ENCODE results near the gene SMG7.

The SMG7 gene

DNA sequence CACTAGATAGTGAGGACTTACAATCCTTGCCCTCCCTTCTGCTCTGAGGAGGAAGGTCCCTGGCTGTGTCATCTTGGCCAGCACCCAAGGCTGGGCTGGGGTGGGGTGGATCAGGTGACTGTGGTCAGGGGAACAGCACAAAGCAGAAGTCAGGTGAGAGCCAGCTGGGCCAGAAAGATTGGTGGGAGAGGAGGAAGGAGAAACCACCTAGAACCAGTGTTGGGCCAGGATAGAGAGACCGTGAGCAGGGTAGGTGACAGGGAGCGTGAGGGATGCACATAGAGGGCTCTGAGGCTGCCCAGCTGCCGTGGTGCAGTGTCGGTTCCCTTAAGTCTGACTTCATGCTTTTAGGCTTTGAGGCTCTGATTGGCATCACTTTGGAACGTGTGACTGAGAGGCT is 95.3 kb downstream of the SMG7 start:
- no peak overlapping the region for H3K4me3 ChIP-seq (ENCODE audit: low read depth, low read length)

DNA sequence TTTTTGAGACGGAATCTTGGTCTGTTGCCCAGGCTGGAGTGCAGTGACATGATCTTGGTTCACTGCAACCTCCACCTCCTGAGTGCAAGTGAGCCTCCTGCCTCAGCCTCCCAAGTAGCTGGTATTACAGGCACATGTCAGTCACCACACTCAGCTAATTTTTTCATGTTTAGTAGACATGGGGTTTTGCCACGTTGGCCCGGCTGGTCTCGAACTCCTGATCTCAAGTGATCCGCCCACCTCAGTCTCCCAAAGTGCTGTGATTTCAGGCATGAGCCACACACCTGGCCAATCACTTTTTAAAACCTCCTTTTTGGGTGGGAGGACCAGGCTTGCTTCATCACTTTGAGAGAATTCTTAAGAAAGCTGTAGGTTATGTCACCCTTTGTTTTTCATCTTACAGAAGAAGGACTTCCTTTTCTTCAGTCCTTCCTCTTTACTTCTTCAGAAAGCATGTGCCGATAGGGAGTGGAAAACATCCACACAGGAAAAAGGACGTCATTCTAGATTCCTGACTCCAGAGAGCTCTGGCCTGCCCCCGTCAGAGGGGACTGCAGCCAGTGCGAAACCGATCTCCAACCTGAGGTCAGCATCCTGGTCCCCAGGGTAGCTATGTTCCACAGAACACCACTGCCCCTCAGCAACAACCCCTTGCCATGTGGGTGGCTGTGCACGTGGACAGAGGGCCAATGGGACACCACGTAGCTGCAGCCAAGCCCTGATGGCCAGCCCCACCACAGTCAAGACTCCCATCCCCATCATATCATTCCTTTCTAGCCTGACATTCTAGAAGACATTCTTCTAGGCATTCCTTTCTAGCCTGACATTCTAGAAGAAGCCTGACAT is 96.1 kb downstream of the SMG7 start:
- no peak for DNase-seq (ENCODE audit: low read depth)
- TF ChIP-seq, protein P1, sequence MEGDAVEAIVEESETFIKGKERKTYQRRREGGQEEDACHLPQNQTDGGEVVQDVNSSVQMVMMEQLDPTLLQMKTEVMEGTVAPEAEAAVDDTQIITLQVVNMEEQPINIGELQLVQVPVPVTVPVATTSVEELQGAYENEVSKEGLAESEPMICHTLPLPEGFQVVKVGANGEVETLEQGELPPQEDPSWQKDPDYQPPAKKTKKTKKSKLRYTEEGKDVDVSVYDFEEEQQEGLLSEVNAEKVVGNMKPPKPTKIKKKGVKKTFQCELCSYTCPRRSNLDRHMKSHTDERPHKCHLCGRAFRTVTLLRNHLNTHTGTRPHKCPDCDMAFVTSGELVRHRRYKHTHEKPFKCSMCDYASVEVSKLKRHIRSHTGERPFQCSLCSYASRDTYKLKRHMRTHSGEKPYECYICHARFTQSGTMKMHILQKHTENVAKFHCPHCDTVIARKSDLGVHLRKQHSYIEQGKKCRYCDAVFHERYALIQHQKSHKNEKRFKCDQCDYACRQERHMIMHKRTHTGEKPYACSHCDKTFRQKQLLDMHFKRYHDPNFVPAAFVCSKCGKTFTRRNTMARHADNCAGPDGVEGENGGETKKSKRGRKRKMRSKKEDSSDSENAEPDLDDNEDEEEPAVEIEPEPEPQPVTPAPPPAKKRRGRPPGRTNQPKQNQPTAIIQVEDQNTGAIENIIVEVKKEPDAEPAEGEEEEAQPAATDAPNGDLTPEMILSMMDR (IDR thresholded peaks at IDR 0.05; ENCODE audit: low read depth, low read length, missing control alignments) = no peak
- H3K4me3 ChIP-seq (ENCODE audit: low read depth, low read length) = no peak overlapping the region

More for the DNA sequence above, 95.3 kb downstream of the SMG7 start:
- TF ChIP-seq, protein P1 (IDR thresholded peaks at IDR 0.05; ENCODE audit: low read depth, low read length, missing control alignments) = no peak
- no peak for DNase-seq (ENCODE audit: low read depth)

DNA sequence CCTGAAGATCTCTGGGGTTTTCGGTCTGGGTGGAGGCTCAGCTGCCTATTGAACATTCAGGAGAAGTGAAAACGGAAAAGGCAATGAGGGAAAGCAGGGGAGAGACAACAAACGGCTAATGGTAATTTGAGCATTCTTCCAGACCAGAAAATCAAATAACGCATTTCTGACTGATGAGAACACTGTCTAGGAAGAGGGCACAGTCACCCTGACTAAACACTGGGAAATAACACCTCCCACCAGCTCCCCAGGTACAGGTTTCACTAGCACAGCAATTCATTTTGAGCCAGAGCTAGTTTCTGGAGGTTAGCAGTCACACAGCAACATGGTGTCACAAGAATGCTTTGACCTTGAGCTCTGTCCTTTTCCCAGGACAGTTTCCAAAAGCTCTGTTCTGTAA is 96.8 kb downstream of the SMG7 start:
- DNase-seq (ENCODE audit: low read depth) = no peak
- no peak overlapping the region for H3K4me3 ChIP-seq (ENCODE audit: low read depth, low read length)
- TF ChIP-seq, protein P1 (IDR thresholded peaks at IDR 0.05; ENCODE audit: low read depth, low read length, missing control alignments) = no peak

DNA sequence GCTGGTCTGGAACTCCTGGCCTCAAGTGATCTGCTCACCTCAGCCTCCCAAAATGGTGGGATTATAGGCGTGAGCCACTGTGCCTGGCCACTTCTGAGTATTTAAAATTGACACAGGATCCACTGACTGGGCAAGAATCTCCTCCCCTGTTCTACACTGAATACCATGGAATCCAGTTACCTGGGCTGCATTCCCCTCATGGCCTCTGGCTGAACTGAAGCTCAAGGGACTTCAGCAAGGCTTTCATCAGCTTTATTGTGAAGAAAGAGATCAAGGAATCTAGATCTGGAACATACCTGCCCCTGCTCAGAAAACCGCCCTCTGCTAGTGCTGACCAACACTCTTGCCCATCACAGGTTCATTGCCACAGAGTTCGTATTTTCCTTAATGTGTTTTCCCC is 97.5 kb downstream of the SMG7 start:
- H3K4me3 ChIP-seq (ENCODE audit: low read depth, low read length) = no peak overlapping the region
- DNase-seq (ENCODE audit: low read depth) = no peak
- TF ChIP-seq, protein P1 (IDR thresholded peaks at IDR 0.05; ENCODE audit: low read depth, low read length, missing control alignments) = no peak

DNA sequence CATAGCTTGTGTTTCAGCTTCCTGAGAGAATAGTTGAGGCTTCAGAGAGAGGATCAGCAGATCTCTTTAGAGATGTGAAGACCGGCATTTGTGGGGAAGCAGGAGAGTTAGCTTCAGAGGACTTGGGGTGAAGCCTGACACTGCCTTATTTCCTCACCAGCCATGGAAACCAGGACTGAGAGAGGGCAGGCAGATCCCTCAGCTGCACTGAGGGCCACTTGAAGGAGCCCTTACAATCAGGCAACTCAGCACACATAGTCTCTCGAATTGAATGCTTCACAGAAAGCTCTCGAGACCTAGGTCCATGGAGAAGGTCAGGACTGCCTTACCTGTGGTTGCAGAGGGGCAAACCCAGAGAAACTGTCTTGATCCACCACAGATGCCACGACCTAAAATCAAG is 98.2 kb downstream of the SMG7 start:
- no peak for DNase-seq (ENCODE audit: low read depth)
- TF ChIP-seq, protein P1 (IDR thresholded peaks at IDR 0.05; ENCODE audit: low read depth, low read length, missing control alignments) = no peak
- no peak overlapping the region for H3K4me3 ChIP-seq (ENCODE audit: low read depth, low read length)

DNA sequence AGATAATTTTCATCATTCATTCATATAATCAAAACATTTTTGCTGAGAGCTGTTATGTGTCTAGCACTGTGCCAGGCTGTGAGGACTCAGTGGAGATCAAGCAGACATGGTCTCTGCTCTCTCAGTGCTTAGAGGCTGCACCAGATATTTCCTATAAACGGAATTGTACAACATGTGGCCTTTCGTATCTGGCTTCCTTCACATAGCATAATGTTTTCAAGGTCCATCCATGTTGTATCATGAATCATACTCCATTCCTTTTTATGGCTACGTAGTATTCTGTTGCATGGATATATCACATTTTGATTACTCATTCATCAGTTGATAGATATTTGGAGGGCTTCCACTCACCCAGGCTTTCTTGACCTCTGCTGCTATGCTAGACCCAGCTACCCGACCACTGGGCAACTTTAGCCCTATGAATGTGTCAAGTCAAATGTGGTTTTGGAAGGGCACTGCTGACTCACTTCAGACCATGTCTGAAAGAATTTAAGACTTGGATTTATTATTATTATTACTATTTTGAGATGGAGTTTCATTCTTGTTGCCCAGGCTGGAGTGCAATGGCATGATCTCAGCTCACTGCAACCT is 99.5 kb downstream of the SMG7 start:
- DNase-seq (ENCODE audit: low read depth) = no peak
- TF ChIP-seq, protein P1 (IDR thresholded peaks at IDR 0.05; ENCODE audit: low read depth, low read length, missing control alignments) = no peak
- no peak overlapping the region for H3K4me3 ChIP-seq (ENCODE audit: low read depth, low read length)

All from GM12864 (cell line).